Measurements from ENCODE around the gene PSMA5.
"Not testable (repeated sequence)": the region's sequence is repeated elsewhere in the genome, so short reads cannot be mapped to it uniquely, and the experiment has no call there.

The PSMA5 gene

GRCh38 chr1:109392788-109393616 lies 33.2 kb downstream of the PSMA5 start:
- no peak for DNase-seq (ENCODE audit: low read depth in 2 of 2)

GRCh38 chr1:109392037-109392787 lies 34.0 kb downstream of the PSMA5 start:
- no peak for DNase-seq (ENCODE audit: low read depth in 2 of 2)

- DNase-seq (ENCODE audit: low read depth in 2 of 2) = no peak
Observed at GRCh38 chr1:109391626-109392025, 34.6 kb downstream of the PSMA5 start.

- no peak for DNase-seq (ENCODE audit: low read depth in 2 of 2)
Observed at GRCh38 chr1:109391157-109391556, 35.1 kb downstream of the PSMA5 start.

GRCh38 chr1:109389638-109390341 lies 36.5 kb downstream of the PSMA5 start:
- DNase-seq (ENCODE audit: low read depth in 2 of 2) = no peak

GRCh38 chr1:109388884-109389637 lies 37.2 kb downstream of the PSMA5 start:
- no peak for DNase-seq (ENCODE audit: low read depth in 2 of 2)

- DNase-seq (ENCODE audit: low read depth in 2 of 2) = no peak
Observed at GRCh38 chr1:109388208-109388711, 38.0 kb downstream of the PSMA5 start.

GRCh38 chr1:109386054-109386717 lies 40.1 kb downstream of the PSMA5 start:
- DNase-seq (ENCODE audit: low read depth in 2 of 2) = no peak

GRCh38 chr1:109385417-109385816 lies 40.8 kb downstream of the PSMA5 start:
- no peak for DNase-seq (ENCODE audit: low read depth in 2 of 2)

GRCh38 chr1:109383854-109384253 lies 42.4 kb downstream of the PSMA5 start:
- no peak for DNase-seq (ENCODE audit: low read depth in 2 of 2)

- DNase-seq (ENCODE audit: low read depth in 2 of 2) = no peak
Observed at GRCh38 chr1:109383087-109383779, 43.0 kb downstream of the PSMA5 start.

- DNase-seq (ENCODE audit: low read depth in 2 of 2) = no peak
Observed at GRCh38 chr1:109381573-109381972, 44.7 kb downstream of the PSMA5 start.

- DNase-seq (ENCODE audit: low read depth in 2 of 2) = no peak
Observed at GRCh38 chr1:109379907-109380306, 46.3 kb downstream of the PSMA5 start.

- DNase-seq (ENCODE audit: low read depth in 2 of 2) = no peak
Observed at GRCh38 chr1:109379422-109379821, 46.8 kb downstream of the PSMA5 start.

GRCh38 chr1:109377698-109378097 lies 48.5 kb downstream of the PSMA5 start:
- no peak for DNase-seq (ENCODE audit: low read depth in 2 of 2)

- not testable (repeated sequence) for DNase-seq (ENCODE audit: low read depth in 2 of 2)
Observed at GRCh38 chr1:109373696-109374095, 52.6 kb downstream of the PSMA5 start.

GRCh38 chr1:109373126-109373525 lies 53.1 kb downstream of the PSMA5 start:
- no peak for DNase-seq (ENCODE audit: low read depth in 2 of 2)

GRCh38 chr1:109372281-109372680 lies 54.0 kb downstream of the PSMA5 start:
- DNase-seq (ENCODE audit: low read depth in 2 of 2) = no peak

- peak; percentile 4 to 11 for DNase-seq (ENCODE audit: low read depth in 2 of 2)
Observed at GRCh38 chr1:109371341-109371739, 54.9 kb downstream of the PSMA5 start.

GRCh38 chr1:109370712-109371340 lies 55.4 kb downstream of the PSMA5 start:
- DNase-seq (ENCODE audit: low read depth in 2 of 2) = no peak

Data from stimulated activated CD4-positive, alpha-beta T cell treated with anti-CD3 and anti-CD28 coated beads, Interleukin-4, amount 100 ng/mL, for 48 hours (primary cell).